Esophagus muscularis mucosa (tissue), 4 donors: Measurements from ENCODE around the gene TRPV6.

Source experiments
- CTCF ChIP-seq, 3 experiments: fragments of 200-600 bp in 2 of 3; fragments of 450-650 bp in 1 of 3; sonication (generic) in 2 of 3; IDR thresholded peaks; one replicate each; pipeline ENCODE4 v1.5.1; 2017 to 2019; ENCODE audit warnings: antibody characterized with exemption in 3 of 3, mild to moderate bottlenecking in 2 of 3, moderate library complexity in 1 of 3
- EP300 ChIP-seq: sonication (generic); formaldehyde crosslinking; IDR thresholded peaks from one replicate; pipeline ENCODE4 v1.6.1; 2017; ENCODE audit warnings: antibody characterized with exemption
- POLR2A ChIP-seq: fragments of 450-650 bp; IDR thresholded peaks from one replicate; pipeline ENCODE4 v1.6.1; 2017; ENCODE audit warnings: antibody characterized with exemption, moderate library complexity, mild to moderate bottlenecking, low read depth
- POLR2AphosphoS5 ChIP-seq, 2 donors: sonication (generic); formaldehyde crosslinking; IDR thresholded peaks; one replicate each; pipeline ENCODE4 v1.6.1; 2017; ENCODE audit warnings: antibody characterized with exemption in 2 of 2

- TF ChIP-seq CTCF (IDR thresholded peaks at IDR 0.05) (no peak), EP300 (no peak), POLR2AphosphoS5 (IDR thresholded peaks at IDR 0.05) (no peak), POLR2A (no peak)
These were observed 20.2 kb upstream of the TRPV6 start for GRCh38 chr7:142905759-142906158.
